ENCODE results near the gene EMCN. TPM values are rescaled to one million over a fixed set of nuclear protein-coding genes. Genes with fewer than 3 reads are reported as not detected.
A peak's percentile ranks its signal among the peaks of the same experiment; 100 is the strongest.

Gene EMCN
- total RNA-seq, 1 experiment from 2014 or later, result not detected

DNA sequence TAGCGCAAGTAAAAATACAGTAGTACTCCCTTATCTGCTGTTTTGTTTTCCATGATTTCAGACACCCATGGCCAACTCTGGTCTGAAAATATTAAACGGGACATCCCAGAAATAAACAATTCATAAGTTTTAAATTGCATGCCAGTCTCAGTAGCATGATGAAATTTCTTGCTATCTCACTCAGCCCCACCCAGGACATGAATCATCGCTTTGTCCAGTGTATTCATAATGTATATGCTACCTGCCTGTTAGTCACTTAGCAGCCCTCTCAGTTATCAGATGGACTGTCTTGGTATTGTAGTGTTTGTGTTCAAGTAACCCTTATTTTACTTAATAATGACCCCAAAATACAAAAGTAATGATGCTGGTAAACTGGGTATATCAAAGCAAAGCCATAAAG, 169.3 kb downstream of the EMCN start:
- Histone ChIP-seq H3K4me2 (ENCODE audit: low read length) (peak overlapping the region; percentile 65), H3K27ac (ENCODE audit: low read depth, low read length) (no peak overlapping the region), H3K4me3 (replicated peaks in 1 of 2; ENCODE audit: low read depth in 1 of 2, low read length in 2 of 2) (peak overlapping the region in 1 of 2 experiments; percentile 18; a peak in 2 of 4 replicates), H4K20me1 (ENCODE audit: insufficient read depth) (no peaks in the 10 kb centered on the region), H3K36me3 (ENCODE audit: control insufficient read depth in 1 of 2, insufficient read depth in 2 of 2, low read length in 2 of 2) (no peaks in the 10 kb centered on the region), H3K9me3 (ENCODE audit: control insufficient read depth in 1 of 2, insufficient read depth in 1 of 2, low read depth in 1 of 2, low read length in 2 of 2) (no peaks in the 10 kb centered on the region), H3K79me2 (ENCODE audit: insufficient read depth, low read length) (no peaks in the 10 kb centered on the region), H3K9ac (ENCODE audit: low read length) (peak overlapping the region; percentile 31; the same call in 1 of the 2 replicates), H3K9me2 (ENCODE audit: insufficient read depth) (no peaks in the 10 kb centered on the region), H3K27me3 (ENCODE audit: insufficient read depth, low read length) (no peaks in the 10 kb centered on the region), H3K4me1 (ENCODE audit: control insufficient read depth in 1 of 2, insufficient read depth in 2 of 2, low read length in 2 of 2) (peaks cover 9 to 13% of the 10 kb centered on the region in 2 experiments; a peak in 3 of 4 replicates), H2AFZ (ENCODE audit: low read depth, low read length, poor library complexity, severe bottlenecking) (peak overlapping the region; percentile 90)
- ChIA-PET POLR2A (no interaction called here), RAD21 (ENCODE audit: low non-redundant PET in 1 of 2, low total read pairs in 2 of 2, uncharacterized antibody in 2 of 2, unreplicated experiment in 2 of 2) (no interaction called here), CTCF (no interaction called here)
- ATAC-seq (peak; percentile 96), DNase-seq (ENCODE audit: low read depth, low spot score) (peak; percentile 88)
- intact Hi-C loops (cut with micrococcal nuclease), result no loop called here
- BruUV-seq (replicated peaks), result no TSS peak
- TF ChIP-seq CBX3 (IDR thresholded peaks at IDR 0.05; ENCODE audit: low read depth) (peak; percentile 80; the same call in 1 of the 2 replicates), POLR2AphosphoS5 (IDR thresholded peaks at IDR 0.05; ENCODE audit: low read depth, low read length) (peak; percentile 63), SP1 (IDR thresholded peaks at IDR 0.05; ENCODE audit: low read depth) (peak; percentile 81), SIN3A (IDR thresholded peaks at IDR 0.05; ENCODE audit: low read depth) (no peak), CEBPB (IDR thresholded peaks at IDR 0.05; ENCODE audit: low read depth) (peak; percentile 90), EGR1 (IDR thresholded peaks at IDR 0.05; ENCODE audit: low read depth) (no peak), EZH2phosphoT487 (IDR thresholded peaks at IDR 0.05; ENCODE audit: borderline replicate concordance) (no peak), YY1 (IDR thresholded peaks at IDR 0.05; ENCODE audit: extremely low read depth, insufficient replicate concordance, low read depth, low read length) (no peak), JUND (IDR thresholded peaks at IDR 0.05) (peak; percentile 78), EZH2 (IDR thresholded peaks at IDR 0.05) (no peak), ZNF274 (IDR thresholded peaks at IDR 0.05; ENCODE audit: low read depth, low read length) (no peak), SRF (IDR thresholded peaks at IDR 0.05; ENCODE audit: low read depth) (no peak; the same call in 1 of the 2 replicates), RAD21 (IDR thresholded peaks at IDR 0.05; ENCODE audit: low read depth) (peak; percentile 23; the same call in 1 of the 2 replicates), FOSL1 (IDR thresholded peaks at IDR 0.05; ENCODE audit: low read depth) (peak; percentile 86), ZFX (IDR thresholded peaks at IDR 0.05) (no peak)
- TF ChIP-seq, protein P1, sequence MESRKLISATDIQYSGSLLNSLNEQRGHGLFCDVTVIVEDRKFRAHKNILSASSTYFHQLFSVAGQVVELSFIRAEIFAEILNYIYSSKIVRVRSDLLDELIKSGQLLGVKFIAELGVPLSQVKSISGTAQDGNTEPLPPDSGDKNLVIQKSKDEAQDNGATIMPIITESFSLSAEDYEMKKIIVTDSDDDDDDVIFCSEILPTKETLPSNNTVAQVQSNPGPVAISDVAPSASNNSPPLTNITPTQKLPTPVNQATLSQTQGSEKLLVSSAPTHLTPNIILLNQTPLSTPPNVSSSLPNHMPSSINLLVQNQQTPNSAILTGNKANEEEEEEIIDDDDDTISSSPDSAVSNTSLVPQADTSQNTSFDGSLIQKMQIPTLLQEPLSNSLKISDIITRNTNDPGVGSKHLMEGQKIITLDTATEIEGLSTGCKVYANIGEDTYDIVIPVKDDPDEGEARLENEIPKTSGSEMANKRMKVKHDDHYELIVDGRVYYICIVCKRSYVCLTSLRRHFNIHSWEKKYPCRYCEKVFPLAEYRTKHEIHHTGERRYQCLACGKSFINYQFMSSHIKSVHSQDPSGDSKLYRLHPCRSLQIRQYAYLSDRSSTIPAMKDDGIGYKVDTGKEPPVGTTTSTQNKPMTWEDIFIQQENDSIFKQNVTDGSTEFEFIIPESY (IDR thresholded peaks at IDR 0.05; ENCODE audit: extremely low read depth, insufficient replicate concordance, low read length), result no peak
- TF ChIP-seq, protein P2, sequence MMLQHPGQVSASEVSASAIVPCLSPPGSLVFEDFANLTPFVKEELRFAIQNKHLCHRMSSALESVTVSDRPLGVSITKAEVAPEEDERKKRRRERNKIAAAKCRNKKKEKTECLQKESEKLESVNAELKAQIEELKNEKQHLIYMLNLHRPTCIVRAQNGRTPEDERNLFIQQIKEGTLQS (IDR thresholded peaks at IDR 0.05), result peak; percentile 80
- TF ChIP-seq, protein P3, sequence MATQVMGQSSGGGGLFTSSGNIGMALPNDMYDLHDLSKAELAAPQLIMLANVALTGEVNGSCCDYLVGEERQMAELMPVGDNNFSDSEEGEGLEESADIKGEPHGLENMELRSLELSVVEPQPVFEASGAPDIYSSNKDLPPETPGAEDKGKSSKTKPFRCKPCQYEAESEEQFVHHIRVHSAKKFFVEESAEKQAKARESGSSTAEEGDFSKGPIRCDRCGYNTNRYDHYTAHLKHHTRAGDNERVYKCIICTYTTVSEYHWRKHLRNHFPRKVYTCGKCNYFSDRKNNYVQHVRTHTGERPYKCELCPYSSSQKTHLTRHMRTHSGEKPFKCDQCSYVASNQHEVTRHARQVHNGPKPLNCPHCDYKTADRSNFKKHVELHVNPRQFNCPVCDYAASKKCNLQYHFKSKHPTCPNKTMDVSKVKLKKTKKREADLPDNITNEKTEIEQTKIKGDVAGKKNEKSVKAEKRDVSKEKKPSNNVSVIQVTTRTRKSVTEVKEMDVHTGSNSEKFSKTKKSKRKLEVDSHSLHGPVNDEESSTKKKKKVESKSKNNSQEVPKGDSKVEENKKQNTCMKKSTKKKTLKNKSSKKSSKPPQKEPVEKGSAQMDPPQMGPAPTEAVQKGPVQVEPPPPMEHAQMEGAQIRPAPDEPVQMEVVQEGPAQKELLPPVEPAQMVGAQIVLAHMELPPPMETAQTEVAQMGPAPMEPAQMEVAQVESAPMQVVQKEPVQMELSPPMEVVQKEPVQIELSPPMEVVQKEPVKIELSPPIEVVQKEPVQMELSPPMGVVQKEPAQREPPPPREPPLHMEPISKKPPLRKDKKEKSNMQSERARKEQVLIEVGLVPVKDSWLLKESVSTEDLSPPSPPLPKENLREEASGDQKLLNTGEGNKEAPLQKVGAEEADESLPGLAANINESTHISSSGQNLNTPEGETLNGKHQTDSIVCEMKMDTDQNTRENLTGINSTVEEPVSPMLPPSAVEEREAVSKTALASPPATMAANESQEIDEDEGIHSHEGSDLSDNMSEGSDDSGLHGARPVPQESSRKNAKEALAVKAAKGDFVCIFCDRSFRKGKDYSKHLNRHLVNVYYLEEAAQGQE (IDR thresholded peaks at IDR 0.05; ENCODE audit: low read depth), result no peak
- TF ChIP-seq, protein P4, sequence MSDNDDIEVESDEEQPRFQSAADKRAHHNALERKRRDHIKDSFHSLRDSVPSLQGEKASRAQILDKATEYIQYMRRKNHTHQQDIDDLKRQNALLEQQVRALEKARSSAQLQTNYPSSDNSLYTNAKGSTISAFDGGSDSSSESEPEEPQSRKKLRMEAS (IDR thresholded peaks at IDR 0.05), result no peak
- TF ChIP-seq, protein P5, sequence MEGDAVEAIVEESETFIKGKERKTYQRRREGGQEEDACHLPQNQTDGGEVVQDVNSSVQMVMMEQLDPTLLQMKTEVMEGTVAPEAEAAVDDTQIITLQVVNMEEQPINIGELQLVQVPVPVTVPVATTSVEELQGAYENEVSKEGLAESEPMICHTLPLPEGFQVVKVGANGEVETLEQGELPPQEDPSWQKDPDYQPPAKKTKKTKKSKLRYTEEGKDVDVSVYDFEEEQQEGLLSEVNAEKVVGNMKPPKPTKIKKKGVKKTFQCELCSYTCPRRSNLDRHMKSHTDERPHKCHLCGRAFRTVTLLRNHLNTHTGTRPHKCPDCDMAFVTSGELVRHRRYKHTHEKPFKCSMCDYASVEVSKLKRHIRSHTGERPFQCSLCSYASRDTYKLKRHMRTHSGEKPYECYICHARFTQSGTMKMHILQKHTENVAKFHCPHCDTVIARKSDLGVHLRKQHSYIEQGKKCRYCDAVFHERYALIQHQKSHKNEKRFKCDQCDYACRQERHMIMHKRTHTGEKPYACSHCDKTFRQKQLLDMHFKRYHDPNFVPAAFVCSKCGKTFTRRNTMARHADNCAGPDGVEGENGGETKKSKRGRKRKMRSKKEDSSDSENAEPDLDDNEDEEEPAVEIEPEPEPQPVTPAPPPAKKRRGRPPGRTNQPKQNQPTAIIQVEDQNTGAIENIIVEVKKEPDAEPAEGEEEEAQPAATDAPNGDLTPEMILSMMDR (IDR thresholded peaks at IDR 0.05 in 2 of 3, conservative IDR thresholded peaks at IDR 0.05 in 1 of 3; ENCODE audit: borderline replicate concordance in 1 of 3, insufficient read depth in 1 of 3, low read depth in 2 of 3, low read length in 2 of 3), result no peak

Data from HCT116 (cell line).